Ammon's horn (tissue), 1 donor: ENCODE data around the gene FLT1.

Source experiments
- DNase-seq: peaks from one replicate; pipeline ENCODE4 v3.0.0-alpha.2; 2016; ENCODE audit warnings: low spot score

FLT1 gene

DNA sequence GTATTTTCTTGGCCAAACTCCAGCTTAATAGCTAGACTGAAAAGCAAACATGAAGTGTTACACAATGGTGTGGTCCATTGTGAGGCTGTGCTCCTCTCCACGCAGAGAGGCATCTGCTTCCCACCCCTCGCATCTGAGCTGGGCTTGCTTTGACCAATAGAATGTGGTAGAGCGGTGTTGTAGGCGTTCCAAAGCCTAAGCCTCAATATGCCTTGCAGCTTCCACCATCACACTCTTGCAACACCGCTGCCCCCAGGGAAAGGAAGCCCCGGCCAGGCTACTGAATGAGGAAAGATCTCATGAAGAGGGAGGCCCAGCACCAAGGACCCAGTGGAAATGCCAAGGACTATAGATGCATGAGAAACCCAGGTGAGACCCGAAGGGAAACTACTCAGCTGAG lies 9.4 kb downstream of the FLT1 start:
- no peak for DNase-seq

DNA sequence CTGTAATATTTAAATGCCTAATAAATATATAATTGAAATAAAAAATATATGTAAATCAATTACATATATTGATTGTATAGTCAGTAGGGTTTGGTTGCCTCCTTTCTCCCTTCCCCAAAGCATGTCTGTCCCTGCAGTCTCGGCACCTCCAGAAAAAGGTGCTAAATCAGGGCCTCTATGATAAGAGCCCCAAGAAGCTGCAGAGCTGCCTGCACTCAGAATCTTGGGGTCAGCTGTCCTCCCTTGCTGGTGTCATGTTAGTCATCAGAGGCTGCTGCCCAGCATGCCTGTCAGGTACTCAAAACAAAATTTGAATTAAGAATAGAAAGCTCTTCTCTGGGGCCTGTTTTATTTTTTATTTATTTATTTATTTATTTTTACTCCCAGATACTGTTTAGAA lies 9.8 kb downstream of the FLT1 start:
- no peak for DNase-seq

DNA sequence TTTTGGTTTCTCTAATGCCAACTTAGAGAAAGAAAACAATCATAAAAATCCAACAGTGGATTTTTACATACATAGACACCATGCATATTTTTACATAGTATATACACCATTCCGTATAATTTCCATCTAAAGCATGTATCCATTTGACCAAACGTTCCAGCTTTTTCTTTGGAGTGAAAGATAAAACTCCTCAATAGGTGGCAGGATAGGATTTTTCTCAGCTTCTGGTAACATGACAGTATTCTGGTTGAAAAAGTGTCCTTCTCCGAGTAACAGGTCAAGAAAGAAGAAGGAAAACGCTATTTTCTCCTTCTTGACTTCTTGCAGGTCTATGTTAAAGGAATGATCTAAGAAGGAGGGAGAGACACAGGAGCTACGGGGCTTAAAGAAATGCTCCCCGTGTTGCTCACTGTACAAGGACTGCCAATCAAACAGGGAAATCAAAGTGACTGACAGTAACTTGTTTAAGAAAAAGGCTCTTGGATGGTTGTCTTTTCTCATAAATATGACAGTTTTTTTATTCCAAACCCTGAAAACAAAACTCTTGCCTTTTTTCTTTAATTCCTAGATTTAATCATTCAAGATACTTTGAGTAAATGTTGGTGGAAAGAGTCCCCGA lies 11.5 kb downstream of the FLT1 start:
- no peak for DNase-seq

DNA sequence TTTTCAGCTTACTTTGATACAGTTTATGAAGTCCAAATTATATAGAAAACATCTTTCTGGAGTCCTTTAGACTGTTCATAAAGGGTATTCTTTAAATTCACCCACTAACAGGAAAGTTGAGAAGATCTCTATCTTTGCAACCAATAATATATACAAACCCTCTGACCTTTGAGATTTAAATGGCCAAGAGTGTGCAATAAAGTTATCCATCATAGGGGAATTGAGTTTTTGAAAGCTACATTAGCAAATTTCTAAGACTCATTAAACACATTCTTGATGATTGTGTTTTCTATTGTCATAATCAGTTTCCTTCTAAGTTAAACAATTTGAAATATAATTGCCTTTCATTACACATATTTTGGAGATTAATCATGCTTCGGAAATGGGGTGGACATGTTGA lies 15.9 kb downstream of the FLT1 start:
- DNase-seq = no peak

DNA sequence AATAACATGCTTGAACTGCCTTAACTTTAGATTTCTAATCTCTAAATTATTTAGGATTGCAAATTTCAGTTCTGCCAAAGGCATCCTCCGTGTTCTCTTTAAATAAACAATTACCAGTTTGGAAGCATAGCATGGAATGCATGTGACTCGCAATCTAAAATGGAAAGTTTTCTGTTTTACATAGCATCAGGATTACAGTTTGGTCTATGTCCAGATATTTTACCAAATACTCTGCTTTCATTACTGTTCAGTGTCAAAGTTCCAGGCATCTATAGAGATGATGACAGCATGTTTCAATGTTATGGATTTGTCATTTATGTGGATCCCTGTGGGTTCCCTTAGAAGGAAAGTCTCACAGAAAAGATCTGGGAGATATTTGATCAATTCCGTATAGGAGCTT lies 16.8 kb downstream of the FLT1 start:
- DNase-seq = no peak

DNA sequence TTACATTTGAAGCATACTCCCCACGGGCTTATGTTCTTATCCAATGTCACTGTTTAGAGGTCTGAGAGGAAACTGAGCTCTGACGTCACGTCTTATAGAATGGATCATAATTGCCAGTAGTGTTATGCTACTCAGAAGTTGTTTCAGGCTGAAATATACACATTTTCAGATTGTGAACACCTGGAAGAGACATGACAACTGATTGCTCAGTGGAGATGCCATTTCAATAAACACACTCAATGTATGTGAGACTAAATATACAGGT lies 17.3 kb downstream of the FLT1 start:
- DNase-seq = no peak

DNA sequence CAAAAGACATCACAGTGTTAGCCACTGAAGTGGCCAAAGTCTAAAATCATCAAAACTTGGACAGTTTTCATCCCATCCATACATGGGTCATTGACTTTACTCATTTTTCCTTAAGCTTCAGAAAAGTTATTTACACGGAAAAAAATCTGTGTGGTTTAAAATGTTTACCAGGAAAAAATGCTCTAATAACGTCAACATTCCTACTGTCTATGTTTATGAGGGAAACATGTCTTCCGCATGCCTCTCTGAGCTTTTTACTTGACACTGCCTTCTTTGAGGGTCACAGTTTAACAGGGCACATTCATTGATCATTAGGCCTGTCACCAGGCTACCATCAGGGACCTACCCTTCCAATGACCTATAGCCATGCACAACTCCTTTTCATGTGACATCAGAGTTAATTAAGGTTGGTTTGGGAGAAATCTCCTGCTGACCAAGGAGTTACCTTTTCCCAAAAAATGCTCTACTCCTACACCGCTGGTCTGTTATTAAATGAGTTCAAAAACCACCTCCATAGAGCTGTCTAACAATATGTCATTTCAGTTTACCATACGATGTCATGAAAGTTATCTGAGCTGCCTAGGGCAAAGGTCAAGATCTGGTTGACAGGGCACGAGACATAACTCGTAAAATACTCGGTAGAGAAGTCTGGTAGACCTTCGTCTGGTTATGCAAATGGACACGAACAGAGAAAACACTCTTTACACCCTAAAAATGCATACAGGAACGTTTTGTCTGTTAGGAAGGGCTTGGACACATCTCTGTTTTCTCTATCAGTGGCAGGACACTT lies 17.8 kb downstream of the FLT1 start:
- DNase-seq = no peak

DNA sequence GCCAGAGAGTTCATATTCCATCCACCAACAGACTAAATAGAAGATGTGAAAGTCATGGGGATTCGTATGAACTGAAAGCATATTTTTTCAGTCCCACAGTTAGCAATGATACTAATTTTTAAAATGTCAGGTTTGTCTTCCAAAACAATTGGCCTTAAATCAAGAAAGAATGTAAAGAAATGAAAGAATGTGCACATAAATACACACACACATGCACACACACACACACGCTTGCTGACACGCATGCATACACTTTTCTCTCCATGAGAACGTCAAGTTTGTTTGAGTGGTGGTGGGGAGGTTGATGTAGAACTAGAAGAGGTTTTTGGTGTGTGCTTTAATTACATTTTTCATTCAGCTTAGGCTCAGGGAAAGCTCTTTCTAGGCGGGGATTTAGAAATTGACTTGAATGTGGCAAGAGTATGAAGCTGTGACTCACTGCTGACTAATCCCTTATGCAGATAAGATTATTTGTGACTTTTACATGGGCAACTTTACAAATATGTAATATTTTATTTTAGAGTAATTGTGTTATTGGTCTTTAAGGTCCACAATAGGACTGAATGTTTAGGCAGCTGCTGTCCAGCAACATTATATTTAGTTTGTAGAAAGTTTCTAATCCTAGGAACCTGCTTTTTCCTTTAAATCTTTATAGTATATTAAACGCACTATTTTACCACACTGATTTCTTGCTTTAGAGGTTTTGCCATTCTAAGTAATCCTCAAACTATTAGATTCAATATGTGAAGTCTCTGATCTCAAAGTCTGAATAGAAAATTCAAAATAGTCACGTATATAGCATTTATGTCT lies 18.8 kb downstream of the FLT1 start:
- peak; percentile 36 for DNase-seq

DNA sequence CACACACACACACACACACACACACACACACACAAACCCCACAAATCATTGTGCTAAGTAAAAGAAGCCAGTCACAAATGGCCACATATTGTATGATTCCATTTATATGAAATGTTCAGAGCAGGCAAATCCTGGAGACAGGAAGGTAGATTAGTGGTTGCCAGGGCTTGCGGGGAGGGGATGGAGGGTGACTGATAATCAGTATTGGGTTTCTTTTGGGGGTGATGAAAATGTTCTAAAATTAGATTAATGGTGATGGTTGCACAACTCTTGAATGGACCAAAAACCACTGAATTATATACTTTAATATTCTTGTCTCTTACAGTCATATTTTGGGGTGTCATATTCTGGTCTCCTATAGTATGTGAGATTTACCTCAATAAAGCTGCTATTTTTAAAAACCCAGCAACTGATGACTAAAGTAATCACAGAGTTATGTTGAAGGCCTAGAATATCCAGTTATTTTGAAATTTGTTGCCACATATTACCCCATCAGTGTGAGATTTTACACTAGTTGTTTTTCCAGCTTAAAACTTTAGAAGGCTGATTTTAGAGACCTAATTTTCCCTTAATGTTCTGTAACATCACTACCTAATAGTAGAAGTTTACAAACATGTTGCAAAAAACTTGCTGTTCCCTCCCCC lies 20.3 kb downstream of the FLT1 start:
- no peak for DNase-seq

DNA sequence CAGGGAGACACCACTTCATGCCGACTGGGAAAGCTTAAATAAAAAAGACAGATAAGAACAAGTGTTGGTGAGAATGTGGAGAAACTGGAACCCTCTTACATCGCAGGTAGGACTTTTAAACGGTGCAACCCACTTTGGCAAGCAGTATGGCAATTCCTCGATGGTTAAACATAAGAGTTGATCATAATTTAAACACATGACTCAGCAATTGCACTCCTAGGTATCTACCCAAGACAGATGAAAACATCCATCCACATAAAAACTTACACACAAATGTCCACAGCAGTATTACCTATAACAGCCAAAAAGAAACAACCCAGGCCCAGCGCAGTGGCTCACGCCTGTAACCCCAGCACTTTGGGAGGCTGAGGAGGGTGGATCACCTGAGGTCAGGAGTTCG lies 21.9 kb downstream of the FLT1 start:
- DNase-seq = no peak

DNA sequence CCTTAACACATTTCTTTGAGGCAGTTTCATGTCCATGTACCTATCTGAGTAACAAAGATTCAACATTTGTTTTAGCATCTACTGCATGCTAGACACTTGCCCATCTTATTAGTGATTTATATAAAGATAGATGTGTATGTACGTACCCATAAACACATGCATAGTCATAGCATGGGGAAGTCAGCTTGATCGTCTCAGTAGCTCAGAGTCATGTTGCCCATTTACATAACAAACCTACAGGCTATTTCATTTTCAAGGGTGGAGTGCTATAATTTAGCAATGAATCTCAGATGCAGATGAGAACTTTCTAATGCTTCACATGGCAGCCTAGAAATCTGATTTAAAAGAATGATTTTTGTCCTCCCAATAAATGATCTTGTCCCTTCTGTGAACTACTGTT lies 23.5 kb downstream of the FLT1 start:
- no peak for DNase-seq

DNA sequence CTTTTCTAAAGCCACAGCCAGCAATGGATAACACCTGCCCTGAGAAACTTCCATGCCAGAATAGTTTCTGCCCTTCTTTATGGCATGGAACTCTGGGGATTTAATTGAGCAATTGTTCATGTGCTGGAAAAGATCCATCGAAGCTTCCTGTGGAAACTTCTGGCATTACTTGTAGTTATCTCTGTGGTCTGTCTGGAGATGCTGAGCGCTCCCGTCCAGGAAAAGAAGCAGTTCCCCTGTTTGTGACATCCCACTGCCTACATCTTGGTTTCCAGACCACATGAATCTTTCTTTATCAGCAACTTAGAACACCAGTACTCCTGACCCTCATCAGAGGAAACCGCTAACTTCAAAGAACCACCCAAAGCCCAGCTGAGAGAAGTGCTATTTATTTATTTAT lies 24.6 kb downstream of the FLT1 start:
- no peak for DNase-seq

DNA sequence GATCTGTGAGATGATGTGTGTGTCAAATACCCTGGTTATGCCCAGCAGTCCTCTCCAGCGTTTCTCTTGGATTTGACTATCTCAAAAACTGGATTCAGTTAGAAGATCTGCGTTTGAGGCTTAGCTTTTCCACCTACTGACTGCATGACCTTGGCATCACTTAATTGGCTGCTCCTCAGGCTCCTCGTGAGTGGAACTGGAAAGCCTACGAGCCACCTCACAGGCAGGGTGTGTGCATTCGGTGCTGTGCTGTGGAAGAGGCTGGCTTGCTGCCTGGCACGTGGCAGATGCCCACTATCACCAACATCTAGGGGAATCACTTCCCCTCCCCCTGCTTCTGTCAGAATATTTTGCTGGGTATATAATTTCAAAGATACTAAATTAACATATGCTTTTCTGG lies 25.6 kb downstream of the FLT1 start:
- DNase-seq = no peak

DNA sequence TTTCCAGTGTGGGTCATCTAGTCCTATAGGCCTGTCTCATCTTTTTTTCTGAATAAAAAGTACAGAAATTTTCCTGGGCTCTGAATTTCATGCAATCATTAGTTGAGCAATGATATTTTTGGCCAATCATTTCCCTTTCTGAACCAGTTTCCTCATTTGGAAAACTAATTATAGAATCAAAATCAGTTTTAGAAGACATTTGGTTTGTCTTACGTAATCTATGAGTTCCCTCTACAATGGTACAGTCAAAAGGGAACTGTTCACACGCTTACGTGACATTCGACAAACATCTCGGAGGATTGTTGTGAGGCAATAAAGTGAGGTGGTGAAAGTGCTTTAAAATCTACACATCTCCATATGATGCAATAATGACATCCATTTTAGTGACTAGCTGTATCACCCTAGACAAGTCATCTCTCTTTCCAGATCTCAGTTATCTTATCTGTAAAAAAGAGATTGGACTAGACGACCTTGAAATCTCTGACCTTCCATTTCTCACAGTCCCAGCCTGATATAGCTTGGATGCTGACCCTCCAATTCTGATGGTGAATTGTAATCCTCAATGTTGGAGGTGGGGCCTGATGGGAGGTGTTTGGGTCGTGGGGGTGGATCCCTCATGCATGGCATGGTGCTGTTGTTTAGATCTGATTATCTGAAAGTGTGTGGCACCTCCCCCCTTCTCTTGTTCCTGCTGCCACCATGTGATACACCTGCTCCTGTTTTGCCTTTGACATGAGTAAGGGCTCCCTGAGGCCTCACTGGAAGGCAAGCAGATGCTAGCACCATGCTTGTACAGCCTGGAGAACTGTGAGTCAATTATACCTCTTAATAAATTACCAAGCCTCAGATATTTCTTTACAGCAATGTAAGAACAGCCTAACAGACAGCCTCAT lies 26.7 kb downstream of the FLT1 start:
- peak; percentile 23 for DNase-seq

DNA sequence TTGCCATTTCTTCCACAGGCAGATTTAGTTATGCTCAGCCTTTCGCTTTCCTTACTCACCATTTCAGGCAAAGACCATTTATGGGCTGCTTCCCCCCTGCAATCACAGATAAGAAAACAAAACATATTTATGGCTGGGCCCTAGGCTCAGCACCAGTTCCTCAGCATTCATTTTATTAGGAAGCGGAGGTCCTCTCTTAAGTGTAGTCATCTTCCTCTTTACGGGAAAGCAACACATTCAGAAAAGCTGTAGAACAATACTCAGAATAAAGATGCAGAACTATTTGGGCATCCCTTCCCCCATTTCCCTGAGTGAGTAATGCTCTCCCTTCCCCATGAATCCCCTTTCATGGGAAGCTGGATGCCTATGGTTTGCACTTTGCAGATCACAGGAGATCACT lies 27.9 kb downstream of the FLT1 start:
- no peak for DNase-seq

DNA sequence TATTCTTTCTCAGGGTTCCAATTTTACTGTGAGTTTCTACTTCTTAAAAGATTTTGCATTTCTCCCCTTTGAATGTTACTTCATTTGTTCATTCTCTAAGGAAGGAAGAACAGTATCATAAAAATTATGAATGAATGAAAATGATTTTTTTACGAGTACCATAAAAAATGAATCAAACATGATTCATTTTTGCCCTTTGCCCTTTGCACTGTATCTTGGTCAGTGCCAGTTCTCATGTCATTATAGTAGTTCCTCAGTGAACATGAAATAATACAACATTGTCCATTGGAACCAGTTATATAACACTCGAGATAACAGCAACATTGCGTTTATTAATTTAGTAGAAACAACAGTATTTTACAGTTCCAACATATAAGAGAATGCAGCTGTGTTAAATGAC lies 28.8 kb downstream of the FLT1 start:
- DNase-seq = no peak

DNA sequence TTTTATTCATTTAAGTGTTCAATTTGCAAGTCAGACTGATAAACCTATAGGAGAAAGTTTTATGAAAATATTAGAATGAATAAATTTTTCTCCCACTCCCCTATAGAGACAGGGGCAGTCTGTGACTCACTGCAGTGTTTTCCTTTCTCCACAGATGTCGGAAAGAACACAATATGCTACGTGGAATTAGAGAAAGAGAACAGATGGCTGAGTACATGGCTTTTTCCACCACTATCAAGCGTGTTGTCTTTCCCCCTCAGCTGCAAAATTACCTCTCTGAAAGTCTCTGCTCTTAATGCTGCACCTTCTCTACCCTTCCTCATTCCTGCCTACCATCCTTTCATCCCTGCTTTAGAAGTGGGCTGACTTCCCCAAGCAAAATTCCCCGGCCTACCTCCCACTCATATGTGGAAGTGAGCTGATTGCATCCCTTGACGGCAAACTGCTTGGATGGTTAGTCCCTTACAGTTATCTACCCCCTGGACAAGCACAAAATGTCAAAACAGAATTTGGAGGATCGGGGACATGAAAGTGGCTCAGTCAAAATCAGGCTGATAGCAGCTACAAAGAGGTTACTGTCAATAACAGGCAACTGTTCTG lies 30.0 kb downstream of the FLT1 start:
- DNase-seq = peak; percentile 32

DNA sequence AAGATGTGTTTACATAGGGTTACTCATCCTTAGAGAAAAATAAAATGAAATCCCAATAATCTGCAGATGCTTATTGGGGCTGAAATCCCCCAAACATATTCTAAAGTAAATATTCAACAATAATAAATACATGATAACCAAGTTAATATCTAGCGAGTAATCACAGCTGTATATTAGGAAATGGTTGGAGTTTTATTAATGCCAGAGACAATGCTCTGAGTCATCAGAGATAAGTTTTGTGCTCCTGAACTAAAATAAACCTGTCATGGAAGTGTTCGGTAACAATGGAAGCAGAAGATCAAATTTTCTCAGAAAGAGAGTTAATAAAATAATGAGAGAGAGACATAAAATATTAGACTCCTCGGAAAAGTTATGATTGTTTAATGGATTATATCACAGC lies 31.4 kb downstream of the FLT1 start:
- DNase-seq = no peak

DNA sequence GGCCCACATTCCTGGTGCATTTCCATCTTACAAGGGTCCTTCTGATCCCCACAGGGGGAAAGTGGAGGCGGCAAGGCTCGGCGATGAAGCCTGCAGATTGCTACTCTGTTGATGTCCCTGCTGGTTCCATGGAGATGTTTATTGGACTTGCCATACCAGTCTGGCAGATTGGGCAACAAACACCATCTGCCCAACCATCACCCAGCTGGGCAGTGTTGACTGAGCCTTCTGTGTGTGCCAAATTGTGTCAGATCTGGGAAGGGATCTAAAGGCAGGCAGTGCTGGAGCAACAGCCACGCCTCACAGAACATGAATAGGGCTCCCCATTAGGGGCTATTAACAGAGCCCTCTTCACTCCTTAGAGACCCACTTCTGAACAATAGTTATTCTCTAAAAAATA lies 35.0 kb downstream of the FLT1 start:
- peak; percentile 34 for DNase-seq

DNA sequence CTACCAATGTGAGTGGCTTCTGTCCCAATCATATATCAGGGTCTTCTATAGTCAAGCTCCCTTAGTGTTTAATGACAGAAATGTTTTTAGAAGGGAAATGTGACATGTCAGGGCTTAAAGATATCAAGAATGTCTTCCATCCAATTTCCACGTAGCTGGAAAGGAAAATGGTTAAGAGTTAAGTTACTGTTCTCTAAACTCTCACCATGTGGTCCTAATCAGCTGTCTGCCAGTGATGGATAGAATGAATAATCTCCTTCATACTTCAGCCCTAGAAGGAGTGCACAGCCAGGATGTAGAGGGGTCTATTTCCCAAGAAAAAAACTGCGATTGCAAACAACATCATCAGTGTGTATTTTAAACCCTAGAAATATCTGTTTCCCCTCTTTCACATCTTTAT lies 36.3 kb downstream of the FLT1 start:
- DNase-seq = no peak

DNA sequence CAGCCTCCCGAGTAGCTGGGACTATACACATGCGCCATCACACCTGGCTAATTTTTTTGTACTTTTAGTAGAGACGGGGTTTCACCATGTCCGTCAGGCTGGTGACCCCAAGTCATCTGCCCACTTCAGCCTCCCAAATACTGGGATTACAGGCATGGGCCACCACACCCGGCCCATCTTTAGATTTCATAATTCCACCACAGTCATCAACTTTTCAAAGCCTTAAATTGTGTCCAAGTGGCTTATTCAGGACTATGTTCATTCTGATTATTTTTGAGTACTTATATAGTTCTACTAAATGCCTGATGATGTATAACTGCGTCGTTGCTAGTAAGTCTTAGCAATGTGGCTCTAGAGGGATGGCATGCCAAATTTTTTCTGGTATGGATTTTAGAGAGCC lies 36.9 kb downstream of the FLT1 start:
- DNase-seq = no peak

DNA sequence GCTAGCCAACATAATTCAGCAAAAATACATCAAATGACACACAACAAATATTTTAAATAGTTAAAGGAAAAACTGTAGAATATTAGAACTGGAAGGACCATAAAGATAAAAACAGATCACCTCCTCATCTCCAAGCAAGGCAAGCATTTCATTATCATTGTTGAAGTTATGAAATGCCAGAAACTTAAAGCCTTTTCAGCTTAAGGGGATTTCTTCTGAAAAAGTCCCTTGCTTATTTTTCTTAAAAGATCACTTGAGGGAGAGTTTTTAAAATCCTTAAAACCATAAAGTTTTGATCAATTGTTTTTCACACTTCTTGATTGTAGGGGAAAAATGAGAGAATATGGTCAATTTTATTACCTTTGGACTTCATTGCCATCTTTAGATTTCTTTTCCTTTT lies 37.4 kb downstream of the FLT1 start:
- DNase-seq = no peak
